Muscle layer of duodenum (tissue), 2 donors: ENCODE results near the gene TSGA10.
"Not testable (repeated sequence)": the region's sequence is repeated elsewhere in the genome, so short reads cannot be mapped to it uniquely, and the experiment has no call there.

Experiments used
- H3K27ac ChIP-seq: one replicate; pipeline ENCODE4 v1.7.0; 2013; ENCODE audit warnings: mild to moderate bottlenecking, low read length
- H3K27me3 ChIP-seq: one replicate; pipeline ENCODE4 v1.7.0; 2013; ENCODE audit warnings: low read depth, mild to moderate bottlenecking, control low read depth, low read length
- H3K36me3 ChIP-seq, 2 donors: one replicate each; pipeline ENCODE4 v1.7.0; 2013; ENCODE audit warnings: low read length in 2 of 2, control low read depth in 1 of 2, mild to moderate bottlenecking in 1 of 2; ENCODE audit not compliant: insufficient read depth in 2 of 2, control insufficient read depth in 1 of 2
- H3K4me1 ChIP-seq, 2 donors: one replicate each; pipeline ENCODE4 v1.7.0; 2013; ENCODE audit warnings: low read length in 2 of 2, mild to moderate bottlenecking in 2 of 2, control low read depth in 1 of 2, moderate library complexity in 1 of 2; ENCODE audit not compliant: insufficient read depth in 2 of 2, control insufficient read depth in 1 of 2
- H3K4me3 ChIP-seq, 2 donors: one replicate each; pipeline ENCODE4 v1.7.0; 2013; ENCODE audit warnings: low read length in 2 of 2, low read depth in 1 of 2, mild to moderate bottlenecking in 1 of 2
- H3K9me3 ChIP-seq, 2 donors: one replicate each; pipeline ENCODE4 v1.7.0; 2013; ENCODE audit warnings: low read length in 2 of 2, control low read depth in 1 of 2, mild to moderate bottlenecking in 1 of 2; ENCODE audit not compliant: control insufficient read depth in 1 of 2
- donor health status: healthy.

The TSGA10 gene

DNA sequence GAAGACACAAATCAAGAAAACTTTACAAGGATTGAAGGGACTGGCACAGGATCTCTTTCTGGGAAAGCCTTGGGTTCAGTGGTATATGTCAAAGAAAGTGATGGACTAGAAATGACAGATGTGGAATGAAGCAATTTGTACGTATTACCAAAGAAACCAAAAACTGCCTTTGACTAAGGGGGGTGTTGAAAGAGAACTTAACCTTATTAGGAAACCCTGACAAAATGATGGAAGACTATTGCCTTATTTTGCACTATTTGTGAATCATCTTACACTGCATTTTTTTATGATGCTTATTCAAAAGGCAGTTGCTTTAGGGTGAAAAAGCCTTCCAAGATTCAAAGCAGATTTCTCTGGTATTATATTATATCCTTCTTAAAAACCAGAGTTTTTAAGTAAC is 4.0 kb downstream of the TSGA10 start:
- Histone ChIP-seq H3K27ac (no peak overlapping the region), H3K9me3 (no peaks in the 10 kb centered on the region), H3K27me3 (no peaks in the 10 kb centered on the region), H3K4me1 (peaks cover 7 to 8% of the 10 kb centered on the region in 2 donors), H3K36me3 (no peaks in the 10 kb centered on the region), H3K4me3 (no peak overlapping the region)

GRCh38 chr2:99141110-99142108 is 13.3 kb downstream of the TSGA10 start, which contains the start of gene C2orf15:
C2orf15 (plus strand) TSS chr2:99141707; CDS start chr2:99150559, 8,852 bp downstream.
- H3K4me3 ChIP-seq, result peak within 1 kb of the TSS; percentile 87 to 97
- peaks cover 0 to 5% of the 10 kb centered on the region in 2 donors for H3K4me1 ChIP-seq
- H3K27me3 ChIP-seq, result no peaks in the 10 kb centered on the region
- H3K36me3 ChIP-seq, result no peaks in the 10 kb centered on the region
- H3K27ac ChIP-seq, result peak within 1 kb of the TSS; percentile 69
- H3K9me3 ChIP-seq, result no peaks in the 10 kb centered on the region

GRCh38 chr2:99140860-99141109 is 14.0 kb downstream of the TSGA10 start:
- no peaks in the 10 kb centered on the region for H3K27me3 ChIP-seq
- H3K4me1 ChIP-seq, result peaks cover 0 to 5% of the 10 kb centered on the region in 2 donors
- no peak overlapping the region for H3K27ac ChIP-seq
- no peaks in the 10 kb centered on the region for H3K9me3 ChIP-seq
- peak overlapping the region; percentile 87 to 97 for H3K4me3 ChIP-seq
- no peaks in the 10 kb centered on the region for H3K36me3 ChIP-seq

DNA sequence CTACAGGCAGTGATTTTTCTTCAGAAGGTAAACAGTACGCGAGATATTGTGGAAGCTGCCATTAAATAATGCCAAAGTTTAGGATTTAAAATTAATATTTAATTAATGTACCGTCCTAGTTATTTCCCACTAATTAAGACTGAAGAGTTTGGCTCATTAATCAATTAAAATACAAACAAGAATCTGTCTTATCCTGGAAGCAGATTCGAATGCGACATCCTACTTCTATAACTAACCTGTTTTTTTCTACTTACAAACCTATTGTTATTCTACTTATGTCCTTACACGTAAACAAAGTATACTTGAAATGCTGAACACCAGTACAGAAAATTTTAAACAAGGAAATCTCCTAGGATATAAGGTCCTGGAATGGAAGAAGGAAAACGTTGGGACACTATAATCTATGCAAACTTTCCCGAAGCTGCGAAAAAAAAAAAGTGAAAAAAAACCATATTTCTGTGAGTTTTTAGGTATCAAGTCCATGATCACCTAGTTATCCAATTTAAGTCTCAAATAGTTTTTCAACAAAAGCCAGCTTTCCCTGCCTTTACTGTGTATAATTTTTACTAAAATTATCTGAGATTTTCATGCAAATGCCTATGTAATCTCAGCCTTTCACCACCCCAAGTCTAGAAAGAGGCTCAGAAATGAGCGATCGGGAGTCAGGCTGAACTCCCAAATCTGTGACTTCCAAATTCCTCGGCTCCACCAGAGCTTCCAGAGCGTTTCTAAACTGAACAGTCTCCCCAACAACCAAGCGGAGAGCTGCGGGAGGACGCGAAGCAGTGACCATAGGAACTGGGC is 14.5 kb downstream of the TSGA10 start:
- H3K4me1 ChIP-seq, result peaks cover 0 to 5% of the 10 kb centered on the region in 2 donors
- peak overlapping the region; percentile 87 to 97 for H3K4me3 ChIP-seq
- no peaks in the 10 kb centered on the region for H3K27me3 ChIP-seq
- H3K9me3 ChIP-seq, result no peaks in the 10 kb centered on the region
- no peak overlapping the region for H3K27ac ChIP-seq
- no peaks in the 10 kb centered on the region for H3K36me3 ChIP-seq

GRCh38 chr2:99139003-99139402 is 15.7 kb downstream of the TSGA10 start:
- Histone ChIP-seq H3K4me3 (no peak overlapping the region), H3K27me3 (no peaks in the 10 kb centered on the region), H3K4me1 (peaks cover 0 to 5% of the 10 kb centered on the region in 2 donors), H3K9me3 (no peaks in the 10 kb centered on the region), H3K36me3 (no peaks in the 10 kb centered on the region), H3K27ac (no peak overlapping the region)

- H3K27ac ChIP-seq, H3K9me3 ChIP-seq, H3K4me3 ChIP-seq, H3K36me3 ChIP-seq, H3K4me1 ChIP-seq, H3K27me3 ChIP-seq: not testable (repeated sequence)
Measured at GRCh38 chr2:99135044-99135556, 19.6 kb downstream of the TSGA10 start.

DNA sequence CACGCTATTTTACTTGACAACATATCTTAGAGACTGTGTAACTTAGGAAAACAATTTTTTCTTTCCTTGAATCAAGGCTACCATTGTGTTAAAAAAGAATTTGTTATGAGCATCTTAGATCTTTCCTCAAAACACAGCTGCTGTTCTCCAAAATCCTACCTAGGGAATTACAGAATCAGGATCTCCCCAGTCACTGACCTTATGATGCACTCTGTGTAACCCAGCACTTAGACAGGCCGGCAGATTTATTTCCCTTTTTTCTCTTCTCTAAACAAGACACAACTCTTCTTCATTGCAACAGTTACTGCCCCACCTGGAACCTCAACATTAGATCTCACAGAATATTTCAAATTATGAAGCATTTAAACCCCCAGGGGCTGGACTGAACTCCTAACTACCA is 26.8 kb downstream of the TSGA10 start:
- peaks cover 0 to 18% of the 10 kb centered on the region in 2 donors for H3K36me3 ChIP-seq
- no peaks in the 10 kb centered on the region for H3K4me1 ChIP-seq
- H3K9me3 ChIP-seq, result peaks cover 0 to 20% of the 10 kb centered on the region in 2 donors
- H3K27me3 ChIP-seq, result no peaks in the 10 kb centered on the region
- no peak overlapping the region for H3K27ac ChIP-seq
- no peak overlapping the region for H3K4me3 ChIP-seq

GRCh38 chr2:99112617-99113016 is 42.1 kb downstream of the TSGA10 start:
- Histone ChIP-seq H3K27ac (no peak overlapping the region), H3K4me1 (no peaks in the 10 kb centered on the region), H3K36me3 (no peaks in the 10 kb centered on the region), H3K27me3 (no peaks in the 10 kb centered on the region), H3K9me3 (no peaks in the 10 kb centered on the region), H3K4me3 (no peak overlapping the region)

DNA sequence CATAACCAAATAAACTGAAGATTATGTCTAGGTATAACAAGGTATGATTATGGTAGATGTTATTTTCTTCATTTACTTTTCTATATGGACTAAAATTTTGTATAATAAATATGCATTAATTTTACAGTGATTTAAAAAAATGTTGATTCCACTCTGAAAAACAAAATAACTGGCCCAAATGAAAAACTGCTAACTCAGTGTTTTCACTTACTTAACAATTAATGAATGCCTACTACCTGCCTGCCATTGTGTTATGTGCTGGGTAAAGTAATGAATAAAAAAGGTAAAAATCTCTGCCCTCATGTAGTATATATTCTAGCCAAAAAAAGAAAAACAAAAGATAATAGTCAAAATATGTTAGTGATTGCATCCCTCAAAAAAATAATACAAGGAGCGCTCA is 42.8 kb downstream of the TSGA10 start:
- H3K36me3 ChIP-seq, result no peaks in the 10 kb centered on the region
- no peak overlapping the region for H3K4me3 ChIP-seq
- H3K4me1 ChIP-seq, result no peaks in the 10 kb centered on the region
- no peaks in the 10 kb centered on the region for H3K27me3 ChIP-seq
- no peaks in the 10 kb centered on the region for H3K9me3 ChIP-seq
- no peak overlapping the region for H3K27ac ChIP-seq

DNA sequence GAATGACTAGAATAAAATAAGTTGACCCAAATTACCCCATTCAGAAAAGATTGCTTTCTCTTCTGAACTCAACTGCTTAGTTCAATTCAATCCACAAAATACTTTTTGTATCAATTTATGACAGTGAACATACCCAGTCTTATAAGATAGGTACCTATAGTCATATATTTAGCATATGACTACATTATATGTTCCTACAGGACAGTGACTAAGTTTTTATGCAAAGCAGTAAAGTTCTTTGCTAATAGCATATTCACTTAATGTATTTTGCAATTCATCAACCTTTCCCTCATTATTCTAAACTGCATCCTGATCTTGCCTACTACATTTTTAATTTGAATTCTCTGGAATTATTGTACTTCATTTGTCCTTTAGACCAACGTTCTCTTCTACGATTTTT is 43.5 kb downstream of the TSGA10 start:
- no peaks in the 10 kb centered on the region for H3K9me3 ChIP-seq
- no peaks in the 10 kb centered on the region for H3K36me3 ChIP-seq
- H3K27me3 ChIP-seq, result no peaks in the 10 kb centered on the region
- no peaks in the 10 kb centered on the region for H3K4me1 ChIP-seq
- H3K4me3 ChIP-seq, result no peak overlapping the region
- no peak overlapping the region for H3K27ac ChIP-seq

GRCh38 chr2:99106913-99107312 is 47.8 kb downstream of the TSGA10 start:
- Histone ChIP-seq H3K36me3 (no peaks in the 10 kb centered on the region), H3K27me3 (no peaks in the 10 kb centered on the region), H3K4me1 (no peaks in the 10 kb centered on the region), H3K9me3 (no peaks in the 10 kb centered on the region), H3K27ac (no peak overlapping the region), H3K4me3 (no peak overlapping the region)
